GM06990 (cell line): ENCODE data around the gene RNU1-1.
"Not testable (repeated sequence)": the region's sequence is repeated elsewhere in the genome, so short reads cannot be mapped to it uniquely, and the experiment has no call there.

Experiments used
- DNase-seq: peaks from one replicate; pipeline ENCODE4 v3.0.0-alpha.2; 2011; ENCODE audit not compliant: insufficient read length; ENCODE audit errors: extremely low read depth
- H3K27me3 ChIP-seq: replicated peaks from 2 replicates; pipeline ENCODE4 v1.6.0; 2011; ENCODE audit warnings: low read length; ENCODE audit not compliant: control insufficient read depth, insufficient read depth
- H3K36me3 ChIP-seq: 2 replicates; pipeline ENCODE4 v1.5.1; 2011; ENCODE audit warnings: low read length; ENCODE audit not compliant: control insufficient read depth, insufficient read depth
- H3K4me3 ChIP-seq: replicated peaks from 2 replicates; pipeline ENCODE4 v1.5.1; 2011; ENCODE audit warnings: low read depth, mild to moderate bottlenecking, control low read depth, low read length
- CTCF ChIP-seq: IDR thresholded peaks from 2 replicates; pipeline ENCODE4 v1.5.1; 2011; ENCODE audit warnings: low read length, control low read depth, mild to moderate bottlenecking, inconsistent platforms; ENCODE audit not compliant: insufficient read depth, poor library complexity, severe bottlenecking

Gene RNU1-1

DNA sequence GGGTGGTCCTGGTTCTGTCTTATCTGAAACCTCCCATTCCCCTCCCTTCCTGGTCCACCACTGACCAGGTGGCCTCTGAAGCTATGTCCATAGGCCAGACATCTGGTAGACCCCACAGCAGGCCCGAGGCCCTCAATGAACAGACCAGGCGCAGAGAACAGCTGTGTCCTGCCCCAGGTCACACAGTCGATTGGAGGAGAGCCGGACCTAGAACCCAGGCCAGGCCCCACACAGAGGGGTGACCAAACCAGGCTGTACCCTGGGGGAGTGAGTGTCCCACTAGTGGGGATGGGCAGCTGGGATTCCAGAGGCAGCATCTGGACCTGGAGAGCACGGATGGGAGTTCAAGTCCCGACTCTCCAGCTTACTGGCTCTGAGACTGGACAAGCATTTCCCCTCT is 29.2 kb downstream of the RNU1-1 start:
- no peak for DNase-seq
- TF ChIP-seq CTCF: no peak
- no peaks in the 10 kb centered on the region; the same call in 1 of the 2 replicates for H3K36me3 ChIP-seq

DNA sequence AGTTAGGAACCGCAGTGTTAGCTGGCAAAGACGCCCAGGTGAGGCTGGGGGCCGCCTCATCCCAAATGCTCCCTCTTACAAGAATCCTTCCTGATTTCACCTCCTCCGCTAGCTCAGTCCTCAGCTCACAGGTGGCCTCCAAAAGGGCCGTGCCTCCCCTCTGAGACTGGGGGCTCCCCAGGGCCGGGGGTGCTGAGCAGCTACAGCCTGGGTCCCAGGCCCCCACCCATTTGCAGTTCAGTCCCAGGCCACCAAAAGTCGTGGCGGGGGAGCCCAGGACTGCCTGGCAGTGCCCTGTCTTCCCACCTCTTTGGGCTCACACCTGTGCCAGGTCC is 29.6 kb downstream of the RNU1-1 start:
- H3K4me3 ChIP-seq: no peak overlapping the region
- no peak for TF ChIP-seq CTCF
- no peak for DNase-seq
- no peaks in the 10 kb centered on the region for H3K27me3 ChIP-seq
- H3K36me3 ChIP-seq: no peaks in the 10 kb centered on the region; the same call in 1 of the 2 replicates

More for the DNA sequence above, 29.2 kb downstream of the RNU1-1 start:
- no peak overlapping the region for H3K4me3 ChIP-seq
- H3K27me3 ChIP-seq: no peaks in the 10 kb centered on the region

GRCh38 chr1:16483639-16484500 is 30.2 kb downstream of the RNU1-1 start:
- H3K4me3 ChIP-seq, H3K27me3 ChIP-seq, DNase-seq, H3K36me3 ChIP-seq: not testable (repeated sequence)

DNA sequence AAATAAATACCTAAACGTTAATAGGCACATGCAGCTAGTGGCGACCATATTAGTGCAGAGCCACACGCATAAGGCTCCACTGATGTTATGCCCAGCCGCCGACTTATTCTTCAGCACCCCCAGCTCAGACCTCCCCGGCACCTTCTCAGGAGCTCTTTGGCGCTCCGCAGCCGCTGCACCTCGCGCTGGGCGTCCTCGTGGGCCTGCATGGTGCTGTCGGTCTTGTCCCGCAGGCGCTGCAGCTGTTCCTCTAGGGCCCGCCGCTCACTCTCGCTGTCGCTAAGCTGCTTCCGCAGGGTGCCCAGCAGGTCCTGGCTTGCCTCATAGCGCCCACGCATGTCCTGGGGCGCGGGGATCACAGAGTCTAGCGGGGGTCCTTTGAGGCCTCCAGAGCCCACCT is 30.9 kb downstream of the RNU1-1 start:
- DNase-seq, H3K27me3 ChIP-seq, H3K36me3 ChIP-seq, H3K4me3 ChIP-seq: not testable (repeated sequence)

DNA sequence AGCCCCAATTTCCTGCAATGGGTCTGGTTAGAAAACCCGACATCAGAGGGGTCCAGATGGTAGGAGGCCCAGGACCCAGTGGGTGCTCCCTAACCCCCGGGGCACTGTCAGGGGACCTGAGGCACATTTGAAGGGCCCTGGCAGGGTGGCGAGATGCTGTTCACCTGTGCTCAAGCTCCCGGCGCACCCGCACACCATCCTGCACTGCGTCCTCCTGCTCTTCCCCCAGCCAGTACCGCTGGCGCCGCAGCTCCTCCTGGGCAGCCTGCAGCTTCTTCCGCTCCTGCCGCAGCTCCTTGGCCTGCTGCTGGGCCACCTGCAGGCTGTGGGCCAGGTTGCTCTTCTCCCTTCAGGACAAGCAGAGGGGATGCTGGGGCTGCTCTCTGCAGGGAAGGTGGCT is 36.0 kb downstream of the RNU1-1 start:
- Histone ChIP-seq H3K27me3 (no peaks in the 10 kb centered on the region), H3K36me3 (peaks cover 3% of the 10 kb centered on the region; the same call in 1 of the 2 replicates), H3K4me3 (no peak overlapping the region)
- DNase-seq: no peak
- TF ChIP-seq CTCF: no peak

GRCh38 chr1:16475771-16476770 is 38.0 kb downstream of the RNU1-1 start:
- not testable (repeated sequence) for H3K36me3 ChIP-seq, H3K27me3 ChIP-seq, H3K4me3 ChIP-seq, DNase-seq

GRCh38 chr1:16474891-16475290 is 39.2 kb downstream of the RNU1-1 start:
- DNase-seq, H3K4me3 ChIP-seq, H3K27me3 ChIP-seq, H3K36me3 ChIP-seq: not testable (repeated sequence)
- peak; percentile 9 for TF ChIP-seq CTCF
